ENCODE results near the gene LIX1.

DNA sequence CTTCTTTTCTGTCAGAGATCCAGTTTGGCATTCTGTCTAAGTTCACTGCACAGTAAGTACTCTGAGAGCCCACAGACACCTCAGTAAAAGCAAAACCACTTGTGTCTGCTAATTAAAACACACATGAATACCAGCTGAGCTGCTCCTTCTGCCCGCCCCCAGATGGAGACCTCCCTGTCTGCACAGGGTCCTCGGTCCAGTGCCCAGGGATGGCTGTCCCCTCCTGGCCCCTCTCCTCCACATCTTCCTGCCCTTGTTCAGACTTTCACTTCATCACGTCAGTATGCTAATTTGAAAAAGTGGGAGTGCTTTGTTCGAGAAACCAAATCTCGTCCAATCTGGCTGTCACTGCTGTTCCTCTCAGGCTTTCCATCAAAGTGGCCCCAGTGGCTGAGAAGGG, 43.5 kb downstream of the LIX1 start:
- TF ChIP-seq POLR2A (IDR thresholded peaks at IDR 0.05), result no peak
- TF ChIP-seq CTCF (IDR thresholded peaks at IDR 0.05), result no peak

Data from prostate gland (tissue), 2 donors.